Left lung (tissue), 10 donors: ENCODE data around the gene CAPN12. TPM values are rescaled to one million over a fixed set of nuclear protein-coding genes. Genes with fewer than 3 reads are reported as not detected.

Source experiments
- ATAC-seq: fragments of 200-7000 bp; cut with Tn5 transposase; one replicate; pipeline ENCODE4 v1.9.1; 2020; ENCODE audit warnings: moderate library complexity
- DNase-seq, 4 donors: peaks; one replicate each; pipeline ENCODE4 v3.0.0-alpha.2; 2013 to 2020
- H3K27ac ChIP-seq, 2 donors: fragments of 200-600 bp; sonication (generic) in 1 of 2; one replicate each; pipeline versions ENCODE4 v1.5.0 to v1.8.0; 2020 to 2021
- H3K27me3 ChIP-seq, 2 donors: fragments of 200-600 bp; sonication (generic) in 1 of 2; one replicate each; pipeline versions ENCODE4 v1.5.0 to v1.8.0; 2020 to 2021
- H3K36me3 ChIP-seq, 2 donors: fragments of 200-600 bp; sonication (generic) in 1 of 2; one replicate each; pipeline versions ENCODE4 v1.5.0 to v1.8.0; 2020 to 2021
- H3K4me1 ChIP-seq, 2 donors: fragments of 200-600 bp; one replicate each; pipeline ENCODE4 v1.8.0; 2021
- H3K4me3 ChIP-seq, 2 donors: fragments of 200-600 bp; sonication (generic) in 1 of 2; one replicate each; pipeline versions ENCODE4 v1.5.0 to v1.8.0; 2020 to 2021; ENCODE audit warnings: mild to moderate bottlenecking in 1 of 2
- H3K9me3 ChIP-seq, 2 donors: fragments of 200-600 bp; sonication (generic) in 1 of 2; one replicate each; pipeline versions ENCODE4 v1.5.0 to v1.8.0; 2020 to 2021
- CTCF ChIP-seq, 2 donors: fragments of 200-600 bp; sonication (generic) in 1 of 2; IDR thresholded peaks; one replicate each; pipeline versions ENCODE4 v1.5.0 to v1.8.0; 2021; ENCODE audit warnings: antibody characterized with exemption in 2 of 2
- intact Hi-C, 2 donors: fragments of 100-400 bp; cut with DNase I; formaldehyde crosslinking; loops; one replicate each; pipeline versions ENCODE4 v1.11.2 to v1.14.2; 2022
- polyA plus RNA-seq, 6 donors: library from polyadenylated mRNA; unstranded; fragments of 120-200 nt; gene quantifications; one replicate each; pipeline ENCODE4 v1.2.1, GENCODE V29; 2013; ENCODE audit not compliant: insufficient read length in 6 of 6
- total RNA-seq, 2 donors: library from RNA; stranded (reverse); fragmentation: NEBNext Ultra II Directional; extraction: Animal tissue kit (Norgen Biotek cat#: 25700); gene quantifications; one replicate each; pipeline ENCODE4 v1.2.1, GENCODE V29; 2021
- donor health status: DM: no; HTN: yes; CAD: no.
- donor health status: DM: no; HTN: no; CAD: no.

CAPN12 gene
- total and polyA plus RNA-seq, 8 donors = 1.6 to 4.9 (median 4.6) TPM

- ATAC-seq (peak; percentile 41), DNase-seq (peak in 3 of 4 donors; percentile 61 to 91 (median 65))
- Histone ChIP-seq H3K9me3 (no peaks in the 10 kb centered on the region), H3K27ac (peak overlapping the region in 1 of 2 donors; percentile 23), H3K4me1 (peaks cover 0 to 45% of the 10 kb centered on the region in 2 donors), H3K27me3 (no peaks in the 10 kb centered on the region), H3K36me3 (peaks cover 0 to 72% of the 10 kb centered on the region in 2 donors), H3K4me3 (no peak overlapping the region)
- intact Hi-C loops = loop anchor here (10.0 kb wide), 2 partner anchors 75 to 95 kb away; no protein-coding TSS in a partner anchor
- peak; percentile 73 to 78 for TF ChIP-seq CTCF (IDR thresholded peaks at IDR 0.05)
These were observed 14.4 kb downstream of the CAPN12 start for GRCh38 chr19:38729653-38730469.

GRCh38 chr19:38728752-38729541 lies 15.3 kb downstream of the CAPN12 start:
- peak overlapping the region in 1 of 2 donors; percentile 23 for H3K27ac ChIP-seq
- DNase-seq (peak in 2 of 4 donors; percentile 31 to 81), ATAC-seq (no peak)
- no peaks in the 10 kb centered on the region for H3K9me3 ChIP-seq
- H3K36me3 ChIP-seq = peaks cover 0 to 82% of the 10 kb centered on the region in 2 donors
- no peak overlapping the region for H3K4me3 ChIP-seq
- intact Hi-C loops = loop anchor here (10.0 kb wide), 2 partner anchors 74 to 94 kb away; no protein-coding TSS in a partner anchor
- TF ChIP-seq CTCF (IDR thresholded peaks at IDR 0.05) = no peak
- H3K4me1 ChIP-seq = peaks cover 0 to 36% of the 10 kb centered on the region in 2 donors
- no peaks in the 10 kb centered on the region for H3K27me3 ChIP-seq

GRCh38 chr19:38727868-38728660 lies 16.2 kb downstream of the CAPN12 start:
- no peaks in the 10 kb centered on the region for H3K27me3 ChIP-seq
- intact Hi-C loops = loop anchor here (10.0 kb wide), 2 partner anchors 73 to 93 kb away; no protein-coding TSS in a partner anchor
- TF ChIP-seq CTCF (IDR thresholded peaks at IDR 0.05) = no peak
- H3K4me3 ChIP-seq = no peak overlapping the region
- peak overlapping the region; percentile 13 to 30 for H3K27ac ChIP-seq
- peak in 2 of 4 donors; percentile 33 to 62 for DNase-seq
- H3K36me3 ChIP-seq = peaks cover 0 to 90% of the 10 kb centered on the region in 2 donors
- H3K9me3 ChIP-seq = no peaks in the 10 kb centered on the region
- ATAC-seq = no peak
- peaks cover 0 to 27% of the 10 kb centered on the region in 2 donors for H3K4me1 ChIP-seq

GRCh38 chr19:38727306-38727867 lies 16.9 kb downstream of the CAPN12 start:
- peak overlapping the region in 1 of 2 donors; percentile 45 for H3K27ac ChIP-seq
- TF ChIP-seq CTCF (IDR thresholded peaks at IDR 0.05) = no peak
- DNase-seq (peak in 1 of 4 donors; percentile 55), ATAC-seq (no peak)
- no peak overlapping the region for H3K4me3 ChIP-seq
- no peaks in the 10 kb centered on the region for H3K27me3 ChIP-seq
- no peaks in the 10 kb centered on the region for H3K9me3 ChIP-seq
- intact Hi-C loops = loop anchor here (10.0 kb wide), 2 partner anchors 73 to 93 kb away; no protein-coding TSS in a partner anchor
- peaks cover 0 to 20% of the 10 kb centered on the region in 2 donors for H3K4me1 ChIP-seq
- peaks cover 0 to 97% of the 10 kb centered on the region in 2 donors for H3K36me3 ChIP-seq
